AG08396 (cell line): Measurements from ENCODE around the gene XRCC5.
"Not testable (repeated sequence)": the region's sequence is repeated elsewhere in the genome, so short reads cannot be mapped to it uniquely, and the experiment has no call there.

Source experiments
- DNase-seq: peaks from one replicate; pipeline ENCODE4 v3.0.0; 2012; ENCODE audit warnings: low spot score, mixed read lengths

XRCC5 gene

DNA sequence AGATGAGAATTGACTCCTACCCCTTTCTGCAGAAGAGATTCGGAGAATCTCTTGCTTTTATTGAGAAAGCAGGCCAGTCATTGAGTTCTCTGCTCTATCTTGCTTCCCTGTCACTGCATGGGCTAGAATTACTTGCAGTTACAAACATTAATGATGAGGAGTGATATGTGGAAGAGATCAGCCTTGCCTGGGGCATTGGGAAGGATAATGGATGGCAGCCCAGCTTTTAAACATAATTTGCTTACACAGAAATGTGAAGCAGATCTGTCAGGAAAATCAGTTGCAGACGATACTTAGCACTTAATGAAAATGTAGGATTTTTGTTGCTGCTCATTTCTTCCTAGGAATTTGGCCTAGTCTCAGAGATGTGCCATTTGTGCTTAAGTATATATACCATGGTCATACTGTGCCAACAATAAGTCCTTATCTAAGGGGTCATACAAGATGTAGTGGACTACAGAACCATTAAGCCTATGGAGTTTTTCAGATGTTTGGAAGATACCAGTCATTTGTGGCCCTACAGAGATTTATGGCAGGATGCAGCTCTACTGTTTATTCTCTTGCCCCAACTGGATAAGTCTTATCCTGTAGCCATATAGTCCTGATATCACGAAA, 92.7 kb downstream of the XRCC5 start:
- no peak for DNase-seq

DNA sequence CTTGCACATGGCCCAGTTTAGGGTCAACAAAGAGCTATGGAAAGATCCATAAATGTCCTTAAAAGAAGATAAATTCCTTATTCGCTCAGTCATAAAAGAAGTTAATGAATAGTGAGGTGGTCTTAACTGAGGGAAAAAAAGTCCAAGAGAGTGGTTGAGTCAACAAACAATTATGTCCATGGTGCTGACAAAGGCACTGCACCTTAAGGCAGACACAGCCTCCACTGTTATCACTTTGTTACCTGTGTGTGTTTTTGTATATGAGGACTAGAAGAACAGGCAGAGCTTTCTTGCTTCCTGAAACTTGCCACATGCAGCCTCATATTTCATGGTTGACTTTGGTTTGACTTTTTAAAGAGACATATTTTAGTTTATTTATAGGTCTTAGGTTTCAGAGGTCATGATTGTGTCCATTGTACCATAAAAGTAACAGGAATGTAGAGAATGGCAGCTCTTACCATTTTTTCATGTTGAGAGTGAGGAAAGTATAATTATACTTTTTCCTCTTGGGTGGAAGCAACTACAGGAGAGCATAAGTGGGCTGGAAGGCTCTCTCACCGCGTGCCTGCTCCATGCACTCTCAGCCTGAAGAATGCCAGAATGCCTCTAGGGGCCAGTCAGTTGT, 93.6 kb downstream of the XRCC5 start:
- DNase-seq: no peak

DNA sequence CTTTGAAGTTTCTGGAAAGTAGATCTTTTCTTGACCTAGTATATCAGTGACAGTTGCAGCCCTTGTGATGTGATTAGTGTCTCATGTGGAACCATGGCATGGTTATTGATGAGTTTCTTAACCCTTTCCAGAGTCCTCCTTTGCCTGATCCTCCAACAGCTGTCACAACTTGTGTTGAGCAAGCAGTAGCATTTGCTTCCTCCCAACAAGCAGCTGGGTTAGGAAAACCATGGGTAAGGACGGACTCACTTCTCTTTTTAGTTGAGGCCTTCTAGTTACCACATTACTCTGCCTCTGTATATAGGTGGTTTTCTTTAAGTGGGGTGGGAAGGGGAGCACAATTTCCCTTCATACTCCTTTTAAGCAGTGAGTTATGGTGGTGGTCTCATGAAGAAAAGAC, 96.3 kb downstream of the XRCC5 start:
- DNase-seq: no peak

DNA sequence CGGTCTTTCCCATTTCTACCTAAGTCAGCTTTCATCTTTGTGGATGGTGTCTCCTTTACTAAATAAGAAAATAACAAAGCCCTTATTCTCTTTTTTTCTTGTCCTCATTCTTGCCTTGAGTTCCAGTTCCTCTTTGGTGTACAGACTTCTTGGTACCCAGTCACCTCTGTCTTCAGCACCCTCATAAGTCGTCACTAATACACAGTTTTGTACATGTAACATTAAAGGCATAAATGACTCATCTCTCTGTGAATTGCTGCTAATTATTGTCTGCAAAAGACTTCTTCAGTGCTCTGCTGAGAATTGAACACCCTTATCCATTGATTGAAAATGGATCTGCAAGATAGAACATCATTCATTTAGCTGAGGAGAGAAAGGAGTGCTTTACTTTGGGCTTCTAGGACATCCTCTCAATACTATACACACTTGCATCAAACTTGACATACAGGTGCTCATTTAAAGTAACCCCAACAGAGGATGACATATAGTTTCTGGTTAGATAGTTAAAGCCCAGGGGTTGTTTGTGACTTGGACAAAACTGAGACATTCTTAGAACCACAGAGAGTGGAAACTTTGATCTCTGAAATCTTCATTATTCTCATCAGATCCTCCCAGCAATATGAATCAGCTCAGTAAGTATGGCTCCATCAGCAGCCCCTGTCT, 97.0 kb downstream of the XRCC5 start:
- no peak for DNase-seq

DNA sequence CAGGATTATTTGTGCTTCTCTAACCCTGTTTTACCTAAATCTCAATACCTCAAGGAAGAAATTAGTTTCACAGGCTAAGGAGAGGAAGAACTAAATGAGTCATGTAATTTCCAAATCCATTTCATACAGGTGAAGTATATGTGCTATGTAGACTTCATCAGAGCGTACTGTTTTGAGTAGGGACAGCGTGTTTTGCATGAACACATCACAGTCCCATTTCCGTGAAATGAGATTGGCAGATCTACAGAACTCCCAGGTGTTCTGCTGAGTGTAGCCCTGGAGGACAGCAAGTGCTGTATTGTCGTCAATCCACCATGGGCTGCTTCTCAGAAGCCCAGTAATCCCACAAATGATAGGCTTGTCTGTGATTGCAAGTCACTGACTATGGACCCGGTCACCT, 97.7 kb downstream of the XRCC5 start:
- no peak for DNase-seq

DNA sequence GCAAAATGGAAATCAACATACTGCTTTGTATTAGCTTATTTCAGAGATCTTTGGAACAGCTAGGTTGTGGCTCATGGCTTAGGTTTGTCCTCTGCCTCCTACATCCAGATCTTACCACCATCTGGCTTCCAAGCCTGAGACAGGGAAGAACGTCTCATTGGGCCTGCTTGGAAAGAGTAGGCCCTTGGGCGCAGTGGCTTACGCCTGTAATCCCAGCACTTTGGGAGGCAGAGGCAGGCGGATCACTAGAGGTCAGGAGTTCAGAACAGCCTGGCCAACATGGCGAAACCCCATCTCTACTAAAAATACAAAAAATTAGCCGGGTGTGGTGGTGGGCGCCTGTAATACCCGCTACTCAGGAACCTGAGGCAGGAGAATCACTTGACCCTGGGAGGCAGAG, 99.5 kb downstream of the XRCC5 start:
- not testable (repeated sequence) for DNase-seq

DNA sequence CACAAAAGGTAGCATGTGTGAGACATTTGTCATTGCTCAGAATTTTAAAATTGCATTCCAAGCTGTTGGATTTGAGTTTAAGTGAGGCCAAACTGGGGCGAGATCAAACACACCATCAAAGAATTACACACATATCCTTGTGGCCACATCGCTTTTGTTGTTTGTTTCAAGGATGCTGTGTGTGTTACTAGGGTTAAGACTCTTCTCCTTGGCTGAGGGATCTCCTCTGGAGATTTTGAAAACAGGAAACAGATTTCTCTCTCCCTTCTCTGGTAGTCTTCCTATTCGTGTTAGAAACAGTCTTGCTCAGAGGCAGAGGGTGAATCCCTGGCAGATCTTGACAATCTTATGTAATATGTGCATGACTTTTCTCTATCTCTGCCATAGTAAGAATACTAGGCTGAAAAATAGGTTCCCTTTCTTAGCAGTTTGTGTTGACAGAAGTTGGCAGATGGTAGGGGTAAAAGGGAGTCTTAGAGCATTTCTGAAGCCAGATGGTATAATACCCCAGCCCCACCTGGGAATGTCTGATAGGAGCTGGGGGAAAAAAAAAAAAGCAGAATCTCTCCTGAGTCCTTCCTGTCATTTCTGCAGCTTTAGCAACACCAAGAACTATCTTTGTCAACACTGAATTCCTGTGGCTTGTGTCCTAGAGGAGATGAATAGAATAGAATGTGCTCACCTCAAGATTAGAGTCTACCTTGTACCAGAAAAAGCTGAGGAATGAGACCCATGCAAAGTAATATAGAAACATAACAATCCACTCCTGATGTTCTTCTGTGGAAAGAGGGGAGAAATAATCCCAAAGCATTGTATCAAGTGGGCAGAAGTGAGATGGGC, 101.8 kb downstream of the XRCC5 start:
- no peak for DNase-seq

DNA sequence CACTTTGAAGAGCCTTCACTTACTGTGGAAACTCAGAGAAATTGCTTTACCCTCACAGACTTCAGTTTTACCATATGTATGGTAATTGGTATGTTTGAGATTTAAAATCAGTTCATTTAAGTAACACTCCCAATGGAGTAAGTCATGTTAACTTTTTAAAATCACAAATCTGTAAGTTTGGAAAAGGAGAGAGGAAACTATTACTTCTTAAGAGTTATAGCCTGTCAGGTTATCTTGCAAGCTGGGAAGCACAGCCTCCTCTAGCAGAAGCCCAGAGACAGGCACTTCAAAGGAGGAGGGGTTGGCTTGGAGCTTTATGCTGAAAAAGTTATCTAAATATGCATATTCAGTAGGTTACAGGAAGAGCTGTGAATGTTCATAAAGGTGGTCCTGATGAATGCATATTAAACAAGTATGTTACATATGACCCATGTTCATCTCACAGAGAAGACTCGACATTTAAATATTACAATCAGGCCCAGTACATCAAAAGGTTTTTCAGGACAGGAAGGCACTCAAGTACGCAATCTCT, 102.5 kb downstream of the XRCC5 start:
- DNase-seq: no peak

DNA sequence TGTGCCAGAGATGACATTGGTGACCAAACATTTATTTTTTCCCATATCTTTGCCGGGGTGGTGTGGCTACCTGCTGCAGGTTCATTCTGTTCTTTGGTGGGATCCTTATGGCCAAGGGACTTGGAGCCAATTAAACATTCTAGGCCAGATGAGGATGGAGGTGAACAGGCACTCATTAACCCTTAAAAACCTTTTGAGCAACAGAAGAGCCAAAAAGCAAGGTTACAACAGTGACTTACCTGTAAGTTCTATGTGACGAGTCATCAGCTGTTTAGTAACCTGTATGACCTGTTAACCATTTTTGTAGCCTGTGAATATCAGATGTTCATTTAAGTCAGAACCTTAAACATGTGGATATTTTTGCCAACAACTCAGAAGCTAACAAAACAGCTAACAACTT, 105.6 kb downstream of the XRCC5 start:
- no peak for DNase-seq

DNA sequence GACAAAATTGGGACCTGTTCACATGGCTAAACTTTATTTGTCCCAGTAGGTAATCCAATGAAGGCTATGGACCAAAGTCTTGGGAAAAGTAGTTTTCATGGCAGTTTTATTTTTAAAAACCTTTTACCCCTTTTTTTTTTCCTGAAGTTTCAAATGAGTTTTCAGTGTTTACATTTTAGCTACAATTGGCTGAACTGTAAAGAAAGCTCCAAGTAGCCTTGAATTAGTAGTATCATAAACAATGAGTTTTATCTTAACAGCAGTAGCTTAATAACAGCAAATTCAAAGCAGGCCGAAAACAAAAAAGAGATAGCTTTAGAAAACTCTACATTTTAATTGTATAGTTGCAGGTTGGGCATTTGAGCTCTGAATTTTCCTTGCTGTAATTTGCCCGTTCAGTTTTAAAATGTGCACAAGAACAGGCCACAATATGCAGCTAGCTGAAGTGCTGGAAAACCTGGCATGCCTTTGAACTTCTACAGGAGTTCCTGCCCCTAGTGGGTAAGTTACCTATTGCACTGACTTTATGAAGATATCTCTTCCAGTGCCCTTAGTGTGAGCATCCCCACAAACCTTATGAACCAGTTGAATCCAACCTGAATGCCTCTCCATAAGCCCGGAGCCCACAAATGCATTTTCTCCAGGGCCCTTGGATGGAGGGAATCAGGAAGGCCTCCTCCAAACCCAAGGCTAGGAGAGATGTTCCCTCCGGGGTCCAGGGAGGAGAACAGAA, 106.7 kb downstream of the XRCC5 start:
- no peak for DNase-seq

DNA sequence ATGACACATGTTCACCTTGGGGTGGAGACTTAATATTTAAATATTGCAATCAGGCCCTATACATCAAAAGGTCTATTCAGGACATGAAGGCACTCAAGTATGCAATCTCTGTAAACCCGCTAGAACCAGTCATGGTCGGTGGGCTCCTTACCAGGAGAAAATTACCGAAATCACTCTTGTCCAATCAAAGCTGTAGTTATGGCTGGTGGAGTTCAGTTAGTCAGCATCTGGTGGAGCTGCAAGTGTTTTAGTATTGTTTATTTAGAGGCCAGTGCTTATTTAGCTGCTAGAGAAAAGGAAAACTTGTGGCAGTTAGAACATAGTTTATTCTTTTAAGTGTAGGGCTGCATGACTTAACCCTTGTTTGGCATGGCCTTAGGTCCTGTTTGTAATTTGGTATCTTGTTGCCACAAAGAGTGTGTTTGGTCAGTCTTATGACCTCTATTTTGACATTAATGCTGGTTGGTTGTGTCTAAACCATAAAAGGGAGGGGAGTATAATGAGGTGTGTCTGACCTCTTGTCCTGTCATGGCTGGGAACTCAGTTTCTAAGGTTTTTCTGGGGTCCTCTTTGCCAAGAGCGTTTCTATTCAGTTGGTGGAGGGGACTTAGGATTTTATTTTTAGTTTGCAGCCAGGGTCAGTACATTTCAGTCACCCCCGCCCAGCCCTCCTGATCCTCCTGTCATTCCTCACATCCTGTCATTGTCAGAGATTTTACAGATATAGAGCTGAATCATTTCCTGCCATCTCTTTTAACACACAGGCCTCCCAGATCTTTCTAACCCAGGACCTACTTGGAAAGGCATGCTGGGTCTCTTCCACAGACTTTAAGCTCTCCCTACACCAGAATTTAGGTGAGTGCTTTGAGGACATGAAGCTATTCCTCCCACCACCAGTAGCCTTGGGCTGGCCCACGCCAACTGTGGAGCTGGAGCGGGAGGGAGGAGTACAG, 108.1 kb downstream of the XRCC5 start:
- DNase-seq: peak; percentile 22

DNA sequence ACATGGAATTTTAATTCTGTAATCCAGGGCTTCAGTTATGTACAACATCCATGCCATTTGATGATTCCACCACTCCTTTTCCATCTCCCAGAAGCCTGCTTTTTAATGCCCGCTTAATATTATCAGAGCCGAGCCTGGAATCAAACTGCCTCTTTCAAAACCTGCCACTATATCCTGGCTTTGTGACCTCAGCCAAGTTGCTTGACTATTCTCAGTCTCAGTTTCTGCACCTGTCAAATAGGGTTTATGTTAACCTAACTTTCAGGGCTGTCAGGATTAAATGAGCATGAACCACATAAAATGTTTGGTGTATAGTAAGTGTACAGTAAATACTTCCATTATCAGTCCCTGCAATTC, 108.7 kb downstream of the XRCC5 start:
- no peak for DNase-seq

DNA sequence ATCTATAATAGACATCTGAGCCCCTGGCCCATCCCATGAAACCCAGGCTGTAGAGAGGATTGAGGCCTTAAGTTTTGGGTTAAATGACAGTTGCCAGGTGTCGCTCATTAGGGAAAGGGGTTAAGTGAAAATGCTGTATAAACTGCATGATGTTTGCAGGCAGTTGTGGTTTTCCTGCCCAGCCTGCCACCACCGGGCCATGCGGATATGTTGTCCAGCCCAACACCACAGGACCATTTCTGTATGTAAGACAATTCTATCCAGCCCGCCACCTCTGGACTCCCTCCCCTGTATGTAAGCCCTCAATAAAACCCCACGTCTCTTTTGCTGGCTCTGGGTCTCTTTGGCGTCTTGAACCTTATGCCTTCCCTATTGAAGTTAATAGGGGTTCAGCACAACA, 110.7 kb downstream of the XRCC5 start:
- no peak for DNase-seq

DNA sequence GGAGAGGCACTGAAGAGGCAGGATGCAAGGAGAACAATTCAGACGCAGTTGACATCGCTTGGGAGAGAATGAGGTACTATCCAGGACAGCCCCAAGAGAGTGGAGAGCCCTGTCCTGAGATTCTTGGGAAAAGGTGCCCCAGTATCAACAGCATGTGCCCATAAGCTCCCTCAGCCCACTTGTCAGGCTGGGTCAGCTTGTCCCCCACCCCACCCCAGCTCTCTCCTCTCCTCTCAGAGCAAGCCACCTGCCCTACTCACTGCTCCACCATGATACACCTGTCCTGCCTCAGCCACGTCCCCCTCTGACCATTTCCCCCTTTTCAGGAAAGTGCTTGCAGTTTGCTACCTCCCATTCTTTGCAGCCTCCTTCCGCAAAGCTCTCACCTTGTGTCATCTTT, 111.8 kb downstream of the XRCC5 start:
- DNase-seq: no peak

DNA sequence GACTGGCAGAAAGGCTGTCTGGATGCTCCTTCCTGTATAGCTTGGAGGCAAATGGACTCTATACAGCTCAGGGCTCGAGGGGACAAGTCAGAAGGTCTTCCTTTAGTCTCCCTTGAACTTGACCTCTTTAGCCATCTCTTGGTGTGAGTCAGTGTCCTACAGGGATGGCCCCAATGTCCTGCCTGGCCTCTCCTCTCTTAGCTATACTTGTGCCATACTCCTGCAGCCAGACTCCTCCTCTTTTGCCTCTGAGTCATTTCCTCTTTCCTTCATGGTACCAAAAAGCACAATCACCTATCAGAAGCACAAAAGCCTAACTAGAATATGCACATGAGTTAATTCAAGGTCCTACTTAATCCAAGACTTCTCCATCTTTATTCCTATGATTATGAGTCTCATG, 112.7 kb downstream of the XRCC5 start:
- DNase-seq: peak; percentile 22

DNA sequence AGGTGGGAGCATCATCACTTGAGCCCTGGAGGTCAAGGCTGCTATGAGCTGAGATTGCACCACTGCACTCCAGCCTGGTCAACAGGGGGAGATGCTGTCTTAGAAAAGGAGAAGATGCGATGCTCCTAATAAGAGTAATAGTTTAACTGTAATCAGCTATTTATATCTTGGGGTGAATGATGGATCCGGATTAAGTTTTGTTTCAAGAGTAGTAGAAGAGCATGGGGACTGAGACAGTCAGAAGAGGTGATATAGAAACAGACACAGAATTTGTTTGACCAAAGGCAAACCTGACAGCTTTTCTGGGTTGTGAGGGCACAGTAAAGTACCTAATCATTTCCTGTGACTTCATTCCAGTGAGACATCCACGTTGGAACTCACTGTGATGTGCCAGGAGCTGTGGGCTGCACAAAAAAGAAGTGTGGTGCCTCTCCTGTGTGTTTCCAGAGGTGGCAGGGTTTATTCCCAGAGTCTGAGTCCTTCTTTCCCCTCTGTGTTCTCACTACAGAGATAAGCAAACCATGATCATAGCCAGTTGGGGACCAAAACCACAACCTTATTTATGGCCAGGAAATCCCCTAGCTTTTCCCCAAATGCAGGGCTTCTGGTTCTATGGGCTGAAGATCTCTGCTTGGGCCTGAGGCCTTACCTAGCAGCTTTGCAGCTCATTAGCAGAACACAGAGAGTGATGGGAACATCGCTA, 113.7 kb downstream of the XRCC5 start:
- no peak for DNase-seq

DNA sequence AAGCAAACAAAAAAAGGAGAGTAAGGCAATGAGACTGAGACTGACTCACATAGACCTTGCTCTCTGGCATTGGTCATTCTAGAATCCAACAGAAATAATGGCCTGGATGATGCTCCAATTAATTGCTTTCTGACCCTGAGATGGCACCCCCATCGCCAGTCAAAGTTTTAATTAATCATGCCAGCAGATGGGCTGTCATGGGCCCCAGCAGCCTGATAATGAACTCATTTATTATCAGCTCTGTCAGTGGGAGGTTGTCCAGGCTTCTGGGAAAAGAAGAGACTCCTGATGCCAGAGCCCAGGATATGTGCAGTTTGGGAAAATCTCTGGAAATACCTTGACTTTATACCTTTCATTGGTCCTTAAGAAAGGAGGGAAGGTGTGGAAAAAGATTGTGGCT, 115.2 kb downstream of the XRCC5 start:
- DNase-seq: no peak

DNA sequence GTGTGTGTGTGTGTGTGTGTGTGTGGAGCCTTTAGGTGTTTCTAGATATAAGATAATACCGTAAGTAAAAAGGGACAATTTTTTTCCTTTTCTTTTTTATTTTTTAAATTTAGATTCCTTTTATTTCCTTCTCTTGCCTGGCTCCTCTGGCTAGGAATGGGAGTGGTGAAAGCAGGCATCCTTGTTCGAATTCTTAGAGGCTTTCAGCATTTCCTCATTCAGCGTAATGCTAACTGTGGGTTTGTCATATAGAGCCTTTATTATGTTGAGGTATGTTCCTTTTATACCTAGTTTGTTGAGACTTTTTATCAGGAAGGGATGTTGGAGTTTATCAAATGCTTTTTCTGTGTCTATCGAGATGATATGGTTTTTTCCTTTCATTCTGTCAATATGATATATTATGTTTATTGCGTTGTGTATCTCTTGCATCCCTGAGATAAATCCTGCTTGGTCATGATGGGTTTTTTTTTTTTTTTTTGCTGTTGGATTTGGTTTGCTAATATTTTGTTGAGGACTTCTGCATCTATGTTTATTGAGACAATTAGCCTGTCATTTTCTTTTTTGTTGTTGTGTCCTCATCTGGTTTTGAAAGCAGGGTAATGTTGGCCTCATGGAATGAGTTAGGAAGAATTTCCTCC, 120.2 kb downstream of the XRCC5 start:
- no peak for DNase-seq

DNA sequence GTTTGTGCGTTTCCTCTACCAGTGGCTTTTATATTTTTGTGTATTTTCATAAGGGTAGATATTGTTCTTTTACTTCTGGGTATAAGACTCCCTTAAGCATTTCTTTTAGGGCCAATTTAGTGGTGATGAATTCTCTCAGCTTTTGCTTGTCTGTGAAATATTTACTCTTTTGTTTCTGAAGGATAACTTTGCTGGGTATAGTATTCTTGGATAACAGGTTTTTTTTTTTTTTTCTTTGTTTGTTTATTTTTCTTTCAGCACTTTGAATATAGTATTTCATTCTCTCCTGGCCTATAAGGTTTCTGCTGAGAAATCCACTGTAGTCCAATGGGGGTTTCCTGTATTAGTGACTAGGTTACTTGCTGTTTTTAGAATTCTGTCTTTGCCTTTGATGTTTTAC, 122.7 kb downstream of the XRCC5 start:
- no peak for DNase-seq

DNA sequence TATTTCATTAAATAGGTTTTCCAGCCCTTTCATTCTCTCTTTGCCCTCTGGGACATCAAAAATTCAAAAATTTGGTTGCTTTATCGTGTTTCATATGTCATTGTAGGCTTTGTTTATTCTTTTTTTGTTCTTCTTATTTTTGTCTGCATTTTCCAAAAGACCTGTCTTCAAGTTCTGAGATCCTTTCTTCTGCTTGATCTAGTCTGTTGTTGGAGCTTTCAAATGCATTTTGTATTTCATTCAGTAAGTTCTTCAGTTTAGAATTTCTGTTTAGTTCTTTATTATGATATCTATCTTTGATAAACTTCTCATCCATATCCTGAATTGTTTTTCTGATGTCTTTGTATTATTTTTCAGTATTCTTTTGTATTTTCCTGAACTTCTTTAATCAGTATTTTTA, 123.6 kb downstream of the XRCC5 start:
- no peak for DNase-seq
